ENCODE results near the gene LONRF3.
A peak's percentile ranks its signal among the peaks of the same experiment; 100 is the strongest.
"Not testable (repeated sequence)": the region's sequence is repeated elsewhere in the genome, so short reads cannot be mapped to it uniquely, and the experiment has no call there.

The LONRF3 gene

GRCh38 chrX:118988911-118989310 lies 14.5 kb downstream of the LONRF3 start:
- no peak for DNase-seq (ENCODE audit: low read depth in 2 of 2)

GRCh38 chrX:118989886-118990285 lies 15.5 kb downstream of the LONRF3 start:
- DNase-seq (ENCODE audit: low read depth in 2 of 2) = no peak

GRCh38 chrX:118990512-118991227 lies 16.3 kb downstream of the LONRF3 start:
- no peak for DNase-seq (ENCODE audit: low read depth in 2 of 2)

GRCh38 chrX:118992441-118993121 lies 18.2 kb downstream of the LONRF3 start:
- DNase-seq (ENCODE audit: low read depth in 2 of 2) = not testable (repeated sequence)

- no peak for DNase-seq (ENCODE audit: low read depth in 2 of 2)
Observed at GRCh38 chrX:119003462-119003861, 29.0 kb downstream of the LONRF3 start.

- DNase-seq (ENCODE audit: low read depth in 2 of 2) = peak; percentile 34 to 39
Observed at GRCh38 chrX:119004920-119005524, 30.6 kb downstream of the LONRF3 start.

GRCh38 chrX:119007189-119007770 lies 32.9 kb downstream of the LONRF3 start:
- no peak for DNase-seq (ENCODE audit: low read depth in 2 of 2)

- DNase-seq (ENCODE audit: low read depth in 2 of 2) = peak in 1 of 2 donors; percentile 10
Observed at GRCh38 chrX:119008110-119008744, 33.8 kb downstream of the LONRF3 start.

GRCh38 chrX:119009071-119009470 lies 34.7 kb downstream of the LONRF3 start:
- no peak for DNase-seq (ENCODE audit: low read depth in 2 of 2)

- no peak for DNase-seq (ENCODE audit: low read depth in 2 of 2)
Observed at GRCh38 chrX:119010491-119010890, 36.1 kb downstream of the LONRF3 start.

GRCh38 chrX:119013164-119013563 lies 38.7 kb downstream of the LONRF3 start:
- DNase-seq (ENCODE audit: low read depth in 2 of 2) = no peak

- peak in 1 of 2 donors; percentile 13 for DNase-seq (ENCODE audit: low read depth in 2 of 2)
Observed at GRCh38 chrX:119015407-119016237, 41.2 kb downstream of the LONRF3 start.

- DNase-seq (ENCODE audit: low read depth in 2 of 2) = no peak
Observed at GRCh38 chrX:119017077-119017476, 42.7 kb downstream of the LONRF3 start.

- DNase-seq (ENCODE audit: low read depth in 2 of 2) = no peak
Observed at GRCh38 chrX:119025900-119026299, 51.5 kb downstream of the LONRF3 start.

GRCh38 chrX:119026344-119026743 lies 51.9 kb downstream of the LONRF3 start:
- not testable (repeated sequence) for DNase-seq (ENCODE audit: low read depth in 2 of 2)

GRCh38 chrX:119027960-119028732 lies 53.7 kb downstream of the LONRF3 start:
- not testable (repeated sequence) for DNase-seq (ENCODE audit: low read depth in 2 of 2)

- no peak for DNase-seq (ENCODE audit: low read depth in 2 of 2)
Observed at GRCh38 chrX:119028733-119029330, 54.4 kb downstream of the LONRF3 start.

- not testable (repeated sequence) for DNase-seq (ENCODE audit: low read depth in 2 of 2)
Observed at GRCh38 chrX:119029656-119030055, 55.2 kb downstream of the LONRF3 start.

GRCh38 chrX:119030990-119031389 lies 56.6 kb downstream of the LONRF3 start:
- DNase-seq (ENCODE audit: low read depth in 2 of 2) = no peak
